Measurements from ENCODE around the gene OPCML.

The OPCML gene

DNA sequence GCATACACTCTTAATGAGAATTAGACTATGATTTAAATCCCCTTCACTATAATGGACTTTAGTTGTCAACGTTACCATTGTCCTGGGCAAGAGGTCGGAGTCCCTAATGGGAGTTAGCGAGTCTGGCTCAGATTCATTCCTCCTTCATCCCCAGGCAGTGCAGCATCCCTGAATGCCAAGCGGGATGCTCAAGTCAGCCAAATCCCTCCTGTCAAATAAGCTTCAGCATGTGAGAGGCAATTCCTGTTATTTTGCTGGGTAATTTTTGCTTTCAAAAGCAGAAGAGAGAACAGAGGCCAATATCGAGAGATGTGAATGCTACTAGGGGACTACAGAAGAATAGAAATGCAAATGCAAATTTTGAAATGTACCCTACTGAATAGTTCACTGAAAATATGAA lies 186.2 kb downstream of the OPCML start:
- no peak for DNase-seq
- Mint-ChIP-seq H3K36me3 (ENCODE audit: low read depth) (no peaks in the 10 kb centered on the region), H3K27me3 (ENCODE audit: low read depth, poor library complexity) (peaks cover 27% of the 10 kb centered on the region), H3K4me1 (peaks cover 4% of the 10 kb centered on the region), H3K9me3 (no peaks in the 10 kb centered on the region), H3K4me3 (no peak overlapping the region), H3K27ac (no peak overlapping the region)
- TF ChIP-seq, protein P1, sequence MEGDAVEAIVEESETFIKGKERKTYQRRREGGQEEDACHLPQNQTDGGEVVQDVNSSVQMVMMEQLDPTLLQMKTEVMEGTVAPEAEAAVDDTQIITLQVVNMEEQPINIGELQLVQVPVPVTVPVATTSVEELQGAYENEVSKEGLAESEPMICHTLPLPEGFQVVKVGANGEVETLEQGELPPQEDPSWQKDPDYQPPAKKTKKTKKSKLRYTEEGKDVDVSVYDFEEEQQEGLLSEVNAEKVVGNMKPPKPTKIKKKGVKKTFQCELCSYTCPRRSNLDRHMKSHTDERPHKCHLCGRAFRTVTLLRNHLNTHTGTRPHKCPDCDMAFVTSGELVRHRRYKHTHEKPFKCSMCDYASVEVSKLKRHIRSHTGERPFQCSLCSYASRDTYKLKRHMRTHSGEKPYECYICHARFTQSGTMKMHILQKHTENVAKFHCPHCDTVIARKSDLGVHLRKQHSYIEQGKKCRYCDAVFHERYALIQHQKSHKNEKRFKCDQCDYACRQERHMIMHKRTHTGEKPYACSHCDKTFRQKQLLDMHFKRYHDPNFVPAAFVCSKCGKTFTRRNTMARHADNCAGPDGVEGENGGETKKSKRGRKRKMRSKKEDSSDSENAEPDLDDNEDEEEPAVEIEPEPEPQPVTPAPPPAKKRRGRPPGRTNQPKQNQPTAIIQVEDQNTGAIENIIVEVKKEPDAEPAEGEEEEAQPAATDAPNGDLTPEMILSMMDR (IDR thresholded peaks at IDR 0.05), result no peak

DNA sequence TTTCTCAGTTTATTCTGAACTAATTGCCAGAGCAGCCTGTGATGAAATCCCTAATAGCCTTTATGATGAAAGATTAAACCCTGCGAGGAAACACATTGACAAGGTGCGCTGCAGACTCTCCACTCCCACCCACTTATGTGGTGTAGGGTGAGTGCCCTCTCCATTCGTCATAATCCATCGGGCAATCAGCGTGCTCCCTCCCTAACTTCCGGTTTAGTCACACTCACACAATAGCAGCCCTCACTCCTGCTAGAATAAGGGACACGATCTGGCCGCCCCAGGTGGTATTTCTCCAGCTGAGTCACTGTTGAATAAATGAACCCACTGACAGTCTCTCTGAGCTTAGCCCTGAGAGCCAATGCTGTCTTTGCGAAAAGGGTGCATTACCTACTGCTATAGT lies 188.3 kb downstream of the OPCML start:
- DNase-seq, result no peak
- no peak overlapping the region for H3K4me3 Mint-ChIP-seq
- H3K4me1 Mint-ChIP-seq, result peaks cover 4% of the 10 kb centered on the region
- H3K9me3 Mint-ChIP-seq, result no peaks in the 10 kb centered on the region
- TF ChIP-seq, protein P1 (IDR thresholded peaks at IDR 0.05), result no peak
- peaks cover 26% of the 10 kb centered on the region for H3K27me3 Mint-ChIP-seq (ENCODE audit: low read depth, poor library complexity)
- no peaks in the 10 kb centered on the region for H3K36me3 Mint-ChIP-seq (ENCODE audit: low read depth)
- no peak overlapping the region for H3K27ac Mint-ChIP-seq

DNA sequence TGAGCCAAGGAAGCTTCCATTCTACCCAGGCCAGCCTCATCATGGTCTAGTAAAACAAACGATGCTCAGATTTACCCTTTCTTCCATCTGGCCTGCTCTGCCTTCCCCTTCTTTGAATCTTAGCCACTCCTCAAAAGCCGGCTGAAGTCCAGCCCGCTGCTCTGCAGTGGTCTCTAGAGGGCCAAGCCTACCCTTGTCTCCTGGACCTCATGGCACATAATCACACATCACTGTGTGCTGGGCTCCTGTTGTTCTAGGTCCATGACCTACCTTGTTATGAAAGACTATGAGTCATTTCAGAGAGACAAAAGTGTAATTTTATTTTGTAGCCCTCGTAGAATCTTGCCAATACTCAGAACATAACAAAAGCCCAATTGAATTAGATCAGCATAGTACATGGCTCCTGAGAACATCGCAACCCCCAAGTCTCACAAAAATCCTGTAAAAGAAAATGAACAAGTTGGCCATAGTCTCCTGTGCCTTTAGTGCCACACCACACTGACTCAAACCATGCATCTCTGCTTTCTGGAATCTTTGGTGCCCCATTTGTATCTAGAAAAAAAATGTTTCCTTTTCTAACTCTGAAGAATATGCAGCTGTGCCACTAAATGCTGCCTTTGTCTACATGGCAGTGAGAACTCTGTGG lies 192.7 kb downstream of the OPCML start:
- no peak overlapping the region for H3K27ac Mint-ChIP-seq
- H3K4me1 Mint-ChIP-seq, result peaks cover 4% of the 10 kb centered on the region
- TF ChIP-seq, protein P1 (IDR thresholded peaks at IDR 0.05), result no peak
- peaks cover 24% of the 10 kb centered on the region for H3K27me3 Mint-ChIP-seq (ENCODE audit: low read depth, poor library complexity)
- no peak overlapping the region for H3K4me3 Mint-ChIP-seq
- no peaks in the 10 kb centered on the region for H3K36me3 Mint-ChIP-seq (ENCODE audit: low read depth)
- no peak for DNase-seq
- no peaks in the 10 kb centered on the region for H3K9me3 Mint-ChIP-seq

DNA sequence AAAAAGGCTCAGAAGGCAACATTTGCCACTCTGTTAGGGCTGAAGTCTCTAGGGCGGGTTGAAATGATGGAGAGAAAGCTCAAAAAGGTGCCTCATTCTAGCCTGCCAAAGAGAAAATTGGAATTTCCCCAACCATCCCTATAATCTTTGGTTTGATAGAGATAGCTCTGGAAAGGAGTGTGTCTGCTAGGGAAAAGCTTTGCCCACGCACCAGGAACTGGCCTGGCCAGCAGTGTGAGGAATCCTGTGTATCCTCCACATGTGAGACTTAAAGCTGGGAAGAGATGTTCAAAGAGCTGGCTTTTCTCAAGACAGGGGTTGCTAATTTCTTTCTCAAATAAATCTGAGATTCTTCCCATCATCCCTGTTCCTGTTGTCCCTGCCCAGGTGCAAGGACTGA lies 193.7 kb downstream of the OPCML start:
- H3K36me3 Mint-ChIP-seq (ENCODE audit: low read depth), result no peaks in the 10 kb centered on the region
- H3K9me3 Mint-ChIP-seq, result no peaks in the 10 kb centered on the region
- no peak overlapping the region for H3K27ac Mint-ChIP-seq
- H3K4me1 Mint-ChIP-seq, result peaks cover 4% of the 10 kb centered on the region
- H3K27me3 Mint-ChIP-seq (ENCODE audit: low read depth, poor library complexity), result peaks cover 17% of the 10 kb centered on the region
- TF ChIP-seq, protein P1 (IDR thresholded peaks at IDR 0.05), result no peak
- DNase-seq, result no peak
- H3K4me3 Mint-ChIP-seq, result no peak overlapping the region

DNA sequence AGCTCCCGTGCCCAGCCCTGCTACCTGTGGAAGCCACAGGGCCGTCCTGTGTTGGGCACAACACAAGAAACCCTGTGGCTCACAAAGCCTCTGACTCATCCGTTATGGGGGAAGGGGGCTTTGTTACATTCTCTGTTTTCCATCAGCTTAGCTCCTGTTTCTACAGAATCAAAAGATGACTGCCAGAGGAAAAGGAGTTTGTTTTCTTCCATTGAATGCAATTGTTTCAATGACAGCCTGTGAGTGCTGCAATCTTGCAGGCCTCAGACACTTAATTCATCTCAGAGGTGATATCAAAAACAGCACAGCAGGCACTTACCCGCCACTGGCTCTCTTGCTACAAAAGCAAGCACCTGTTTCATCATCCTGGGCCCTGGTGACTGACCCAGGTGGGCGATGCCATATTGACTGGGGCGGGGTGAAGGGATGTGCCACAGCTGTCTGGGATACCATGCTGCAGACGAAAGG lies 194.3 kb downstream of the OPCML start:
- H3K36me3 Mint-ChIP-seq (ENCODE audit: low read depth), result no peaks in the 10 kb centered on the region
- DNase-seq, result no peak
- TF ChIP-seq, protein P1 (IDR thresholded peaks at IDR 0.05), result no peak
- no peak overlapping the region for H3K27ac Mint-ChIP-seq
- peaks cover 14% of the 10 kb centered on the region for H3K27me3 Mint-ChIP-seq (ENCODE audit: low read depth, poor library complexity)
- H3K4me1 Mint-ChIP-seq, result peaks cover 4% of the 10 kb centered on the region
- H3K9me3 Mint-ChIP-seq, result no peaks in the 10 kb centered on the region
- H3K4me3 Mint-ChIP-seq, result no peak overlapping the region

DNA sequence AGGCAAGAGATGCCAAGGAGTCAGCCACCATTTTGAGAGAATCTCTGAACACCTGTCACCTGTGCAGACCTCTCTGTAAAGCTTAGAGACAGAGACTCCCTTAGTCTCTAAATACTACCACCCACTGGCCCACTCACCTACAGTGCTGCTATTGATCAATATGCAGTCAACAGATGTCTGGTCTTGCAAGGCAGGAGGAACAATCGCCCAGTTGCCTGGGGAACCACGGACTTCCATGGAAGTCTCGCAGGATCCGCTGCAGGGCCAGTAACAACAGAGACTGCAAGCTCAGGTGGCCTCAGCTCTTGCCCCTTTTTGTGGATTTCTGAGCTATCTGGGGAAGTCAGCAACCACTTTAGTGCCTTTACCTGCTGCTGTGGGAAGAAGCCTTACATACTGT lies 195.1 kb downstream of the OPCML start:
- Mint-ChIP-seq H3K27me3 (ENCODE audit: low read depth, poor library complexity) (peaks cover 14% of the 10 kb centered on the region), H3K9me3 (no peaks in the 10 kb centered on the region), H3K4me3 (no peak overlapping the region), H3K36me3 (ENCODE audit: low read depth) (no peaks in the 10 kb centered on the region), H3K4me1 (peaks cover under 1% of the 10 kb centered on the region), H3K27ac (no peak overlapping the region)
- TF ChIP-seq, protein P1 (IDR thresholded peaks at IDR 0.05), result no peak
- DNase-seq, result no peak

All from nephron progenitor cell (in vitro differentiated cells).